ENCODE data around the gene PSMD1.
A peak's percentile ranks its signal among the peaks of the same experiment; 100 is the strongest.
"Not testable (repeated sequence)": the region's sequence is repeated elsewhere in the genome, so short reads cannot be mapped to it uniquely, and the experiment has no call there.

PSMD1 gene

DNA sequence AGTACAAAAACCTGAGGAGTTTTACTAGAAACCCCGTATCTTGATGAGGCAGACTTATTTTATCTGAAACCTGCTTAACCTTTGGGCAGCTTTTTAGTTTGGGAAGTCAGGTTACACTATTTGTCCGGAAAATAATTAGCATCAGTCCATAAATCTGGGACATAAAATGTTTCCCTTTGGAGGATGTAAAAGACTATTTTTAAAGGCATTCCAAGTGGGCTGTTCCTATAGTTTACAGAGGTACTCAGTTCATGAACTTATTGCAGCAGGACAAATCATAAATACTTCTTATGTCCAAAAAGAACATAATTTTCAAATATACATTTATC lies 61.9 kb downstream of the PSMD1 start:
- no peak for DNase-seq

DNA sequence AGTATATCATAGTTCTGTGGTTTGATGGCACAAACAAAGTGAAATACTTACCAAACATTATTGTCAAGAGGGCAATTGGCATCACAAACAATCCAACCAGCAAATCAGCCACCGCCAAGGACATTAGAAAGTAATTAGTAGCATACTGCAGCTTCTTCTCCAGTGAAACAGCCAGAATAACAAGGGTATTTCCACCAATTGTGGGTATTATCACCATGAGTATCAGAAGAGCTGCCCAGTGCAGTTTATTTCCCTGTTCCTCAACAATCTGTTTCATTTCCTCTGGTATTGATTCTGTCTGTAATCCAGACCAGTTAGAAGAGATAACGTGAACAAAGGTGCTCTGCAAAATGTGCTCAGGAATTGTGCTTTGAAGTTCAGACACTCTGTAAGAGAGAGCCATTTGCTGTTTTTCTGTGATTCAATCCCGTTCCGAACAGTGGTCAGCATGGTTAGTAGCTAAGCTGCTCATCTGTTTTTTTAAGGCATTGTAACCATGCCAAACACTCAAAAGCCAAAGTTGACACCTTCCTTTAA lies 66.8 kb downstream of the PSMD1 start:
- DNase-seq: no peak

DNA sequence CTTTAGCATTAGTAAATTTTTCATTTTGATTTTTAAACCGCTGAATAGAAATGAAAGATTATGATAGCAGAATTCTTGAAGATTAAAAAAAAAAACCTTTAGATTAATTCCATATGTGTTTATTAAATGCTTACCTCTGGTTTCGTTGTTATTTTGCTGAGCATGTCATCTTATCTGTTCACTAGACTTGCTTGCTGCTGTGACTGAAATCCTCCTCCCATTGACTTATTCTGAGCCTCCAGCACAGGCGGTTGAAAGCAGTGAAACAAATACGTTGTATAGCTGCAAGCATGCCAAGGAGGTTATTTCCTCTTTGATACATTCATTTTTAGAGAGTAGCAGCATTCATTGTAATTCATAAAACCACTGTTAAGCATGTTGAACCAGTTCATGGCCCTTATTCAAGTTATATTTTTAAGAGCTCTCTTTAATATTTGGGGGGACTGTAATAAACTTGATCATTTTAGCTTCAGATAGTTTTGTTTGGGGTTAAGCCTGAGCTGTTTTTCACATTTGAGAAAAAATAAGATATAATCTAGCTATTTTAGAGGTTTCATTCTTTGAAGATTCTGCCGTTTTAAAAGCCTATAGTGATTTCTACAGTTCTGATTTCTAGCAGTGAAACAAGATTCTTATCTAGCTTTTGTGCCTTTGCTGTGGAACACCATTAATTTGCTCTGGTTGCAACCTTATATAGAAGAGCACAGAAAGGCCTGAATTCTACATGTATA lies 68.3 kb downstream of the PSMD1 start, which contains the start of gene HTR2B:
HTR2B (minus strand) TSS at position 205 of the 731 bp plus-strand sequence. CDS start 1,278 bp downstream, outside the sequence.
- no peak for DNase-seq

GRCh38 chr2:231126123-231126522 lies 69.5 kb downstream of the PSMD1 start:
- DNase-seq: no peak

GRCh38 chr2:231127480-231127879 lies 70.8 kb downstream of the PSMD1 start:
- DNase-seq: no peak

DNA sequence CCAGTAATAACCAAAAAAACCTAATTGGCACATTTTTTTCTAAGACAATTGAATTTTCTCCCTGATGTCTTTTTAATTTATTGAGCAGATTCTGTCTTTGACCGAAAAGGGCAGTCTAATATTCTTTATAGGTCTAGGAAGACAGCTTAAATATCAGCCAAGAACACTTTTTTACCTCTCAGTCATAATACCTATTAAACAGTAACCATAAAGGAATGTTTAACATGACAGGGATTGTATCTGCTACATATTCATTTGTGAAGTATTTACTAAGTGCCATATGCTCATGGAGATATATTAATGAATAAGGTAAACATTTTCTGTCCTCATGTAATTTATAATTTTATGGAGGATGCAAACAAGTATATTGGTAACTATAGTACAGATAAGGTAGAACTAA lies 71.3 kb downstream of the PSMD1 start:
- DNase-seq: no peak

DNA sequence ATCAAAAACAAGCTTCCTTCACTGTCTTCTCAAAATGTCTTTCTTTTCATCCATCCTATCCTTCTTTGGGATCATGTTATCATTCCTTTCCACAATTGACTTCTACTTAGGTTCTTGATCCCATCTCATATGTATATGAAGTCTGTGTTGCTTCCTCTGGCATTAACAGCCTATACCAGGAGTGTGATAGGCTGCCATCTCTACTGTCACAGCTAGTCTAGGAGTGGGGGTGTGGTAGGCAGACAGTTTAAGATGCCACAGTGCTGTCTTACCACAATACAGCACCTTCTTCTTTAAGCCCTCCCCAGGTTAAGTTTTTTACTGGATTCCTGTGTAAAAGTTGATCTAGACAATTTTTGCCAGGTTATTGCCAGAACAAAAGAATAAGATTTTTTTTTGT lies 71.9 kb downstream of the PSMD1 start:
- no peak for DNase-seq

GRCh38 chr2:231129216-231129615 lies 72.5 kb downstream of the PSMD1 start:
- DNase-seq: no peak

GRCh38 chr2:231130336-231131056 lies 73.8 kb downstream of the PSMD1 start:
- DNase-seq: no peak

- no peak for DNase-seq
Measured at GRCh38 chr2:231132129-231132528, 75.5 kb downstream of the PSMD1 start.

DNA sequence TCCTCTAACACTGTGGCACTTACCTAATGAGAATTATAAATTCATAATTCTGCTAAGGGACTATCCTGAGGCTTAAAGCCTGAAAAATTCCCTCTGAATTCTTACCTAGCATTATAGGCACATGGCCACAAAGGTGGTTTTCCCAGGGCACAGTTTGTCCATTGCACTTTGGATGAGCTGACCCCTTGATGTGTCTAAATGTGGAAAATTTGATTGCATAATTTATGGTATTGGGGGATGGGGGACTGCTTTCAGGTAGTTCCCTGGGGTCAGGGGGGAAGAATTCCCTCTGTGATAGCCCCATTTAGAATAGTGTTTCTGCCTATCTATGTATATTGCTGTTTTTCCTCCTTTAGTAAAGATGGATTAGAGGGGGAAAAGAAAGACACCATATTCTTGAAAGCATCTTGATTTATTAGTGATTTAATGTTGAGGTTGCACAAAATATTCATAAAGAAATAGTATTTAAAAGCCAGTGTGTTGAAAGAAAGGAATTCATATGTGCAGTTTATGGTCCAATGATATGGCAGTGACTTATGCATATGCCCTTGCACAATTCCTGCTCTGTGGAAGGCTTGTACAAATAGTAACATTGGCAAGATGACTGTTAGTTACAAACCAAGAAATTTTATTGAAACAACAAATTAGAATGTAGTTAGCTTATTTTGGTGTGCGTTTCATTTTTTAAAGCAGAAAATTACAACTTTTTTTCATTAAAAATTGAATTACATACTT lies 76.9 kb downstream of the PSMD1 start:
- no peak for DNase-seq

GRCh38 chr2:231134910-231135655 lies 78.4 kb downstream of the PSMD1 start:
- peak; percentile 5 to 15 for DNase-seq

GRCh38 chr2:231138699-231139098 lies 82.0 kb downstream of the PSMD1 start:
- DNase-seq: no peak

DNA sequence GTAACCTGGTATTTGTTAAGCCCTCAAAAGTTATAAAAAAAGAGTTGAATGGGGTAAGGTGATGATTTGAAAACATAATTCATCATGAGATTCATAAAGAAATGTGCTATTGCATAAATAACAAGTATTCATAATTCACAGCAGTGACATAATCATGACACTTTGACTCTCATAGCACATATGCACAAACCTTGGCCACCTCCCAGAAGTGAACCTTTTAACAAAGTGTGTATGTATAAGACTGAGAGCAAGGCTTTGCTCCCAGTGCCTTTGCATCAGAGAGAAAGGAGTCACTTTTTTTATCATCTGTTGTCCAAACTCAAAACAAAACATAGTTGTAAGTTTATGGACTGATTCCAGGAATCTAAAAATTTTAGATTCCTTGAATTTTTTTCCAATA lies 83.1 kb downstream of the PSMD1 start:
- no peak for DNase-seq

GRCh38 chr2:231140808-231141207 lies 84.1 kb downstream of the PSMD1 start:
- not testable (repeated sequence) for DNase-seq

DNA sequence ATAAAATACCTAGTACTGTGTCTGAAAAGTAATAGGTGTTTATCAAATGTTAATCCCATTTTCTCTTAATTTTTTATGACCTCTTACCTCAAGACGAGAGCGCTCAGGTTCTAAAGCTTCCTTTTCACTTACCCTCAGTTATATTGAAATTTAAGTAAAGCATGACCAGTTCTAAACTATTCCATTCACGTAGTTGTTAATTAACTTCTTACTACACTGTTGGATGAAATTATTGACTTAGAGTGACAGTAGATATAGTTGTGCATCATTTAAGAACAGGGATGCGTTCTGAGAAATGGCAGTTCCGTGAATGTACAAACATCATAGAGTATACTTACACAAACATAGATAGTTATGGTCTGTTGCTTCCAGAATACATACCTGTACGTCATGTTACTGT lies 88.2 kb downstream of the PSMD1 start:
- DNase-seq: no peak

- DNase-seq: no peak
Measured at GRCh38 chr2:231146665-231147064, 90.0 kb downstream of the PSMD1 start.

DNA sequence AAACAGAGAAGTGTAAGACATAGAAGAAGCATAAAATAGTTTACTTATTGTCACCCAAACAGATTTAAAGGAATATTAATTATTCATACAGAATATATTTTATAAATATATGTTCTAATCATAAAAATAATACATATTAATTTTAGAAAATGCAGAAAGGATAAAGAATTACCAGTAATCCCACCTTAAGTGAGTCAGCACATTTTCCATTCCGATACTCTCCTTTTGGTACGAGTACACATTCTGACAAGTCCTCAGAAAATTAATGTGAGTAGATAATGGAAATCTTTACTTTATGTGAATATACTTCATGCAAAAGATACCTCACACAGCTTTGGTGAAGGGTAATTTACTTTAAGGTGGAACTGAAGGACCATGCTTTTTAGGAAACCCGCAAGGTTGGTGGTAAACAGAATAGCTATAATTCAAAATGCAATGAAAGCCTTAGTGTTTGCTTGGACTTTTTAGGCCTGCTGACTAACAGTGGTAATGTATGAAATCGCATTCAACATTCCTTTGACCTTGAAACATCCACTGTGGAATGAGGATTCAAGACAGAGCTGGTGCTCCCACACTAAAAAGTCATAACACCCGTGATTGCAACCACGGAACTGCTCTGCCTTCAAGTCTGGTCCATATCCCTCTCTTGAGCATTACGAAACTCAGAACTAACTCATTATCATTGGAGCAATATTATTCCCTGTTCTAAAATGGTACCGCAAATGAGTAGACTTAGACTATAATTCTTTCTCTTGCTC lies 96.3 kb downstream of the PSMD1 start:
- no peak for DNase-seq

DNA sequence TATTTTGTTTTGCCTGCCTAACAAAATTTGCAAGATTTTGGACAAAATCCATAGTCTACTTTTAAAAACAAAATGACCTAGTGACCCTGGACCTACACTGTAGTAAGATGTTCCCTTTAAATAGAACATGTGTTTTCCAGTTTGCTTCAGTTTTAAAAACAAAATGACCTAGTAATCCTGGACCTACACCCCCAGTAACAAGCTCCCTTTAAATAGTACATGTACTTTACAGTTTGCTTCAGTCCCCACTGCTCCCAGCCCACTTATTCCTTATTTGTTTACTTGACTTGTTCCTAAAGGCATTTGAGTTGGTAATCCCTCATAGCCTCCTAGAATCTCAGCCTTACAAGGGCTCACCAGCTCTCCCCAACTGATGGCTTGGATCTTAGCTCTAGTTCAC lies 102.6 kb downstream of the PSMD1 start:
- no peak for DNase-seq

DNA sequence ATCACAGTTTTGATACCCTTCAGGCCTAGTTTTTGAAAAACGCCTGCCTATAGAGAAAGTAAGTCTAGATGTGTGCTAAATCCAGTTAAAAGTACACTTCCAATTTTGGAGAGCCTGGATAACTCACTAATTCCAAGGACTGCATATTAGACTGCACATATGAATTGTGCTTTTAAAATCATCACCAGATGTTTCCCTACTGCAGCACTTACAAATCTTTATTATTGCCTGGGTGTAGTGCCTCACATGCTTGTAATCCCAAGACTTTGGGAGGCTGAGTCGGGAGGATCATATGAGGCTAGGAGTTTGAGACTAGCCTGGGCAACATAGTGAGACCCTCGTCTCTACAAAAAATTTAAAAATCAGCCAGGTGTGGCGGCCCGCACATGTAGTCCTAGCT lies 104.0 kb downstream of the PSMD1 start:
- DNase-seq: no peak

DNA sequence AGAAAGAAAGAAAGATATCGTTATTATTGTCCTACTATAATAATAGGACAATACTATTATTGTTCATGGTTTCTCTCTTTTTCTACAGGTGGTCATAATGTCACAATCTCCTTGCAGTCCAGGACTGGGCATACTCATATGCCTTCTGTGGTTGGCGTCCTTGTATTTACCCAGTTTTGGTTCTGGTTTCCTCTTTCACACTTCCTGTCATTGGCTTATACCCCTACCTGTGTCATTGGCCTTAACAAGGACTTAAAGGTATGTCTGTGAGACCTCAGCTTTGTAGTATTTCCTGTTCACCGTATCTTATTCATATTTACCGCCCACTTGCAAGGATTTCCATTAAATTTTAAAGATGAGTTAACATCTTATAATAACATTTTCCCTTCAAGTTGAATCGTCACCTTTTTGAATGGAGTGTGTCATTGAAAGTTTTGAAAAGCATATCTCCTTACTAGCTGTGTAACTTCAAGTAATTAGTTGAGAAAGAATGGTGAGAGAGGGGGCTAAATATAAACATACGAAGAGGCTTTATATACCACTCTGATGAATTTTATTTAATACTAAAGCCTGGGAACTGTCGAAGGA lies 104.7 kb downstream of the PSMD1 start:
- no peak for DNase-seq

DNA sequence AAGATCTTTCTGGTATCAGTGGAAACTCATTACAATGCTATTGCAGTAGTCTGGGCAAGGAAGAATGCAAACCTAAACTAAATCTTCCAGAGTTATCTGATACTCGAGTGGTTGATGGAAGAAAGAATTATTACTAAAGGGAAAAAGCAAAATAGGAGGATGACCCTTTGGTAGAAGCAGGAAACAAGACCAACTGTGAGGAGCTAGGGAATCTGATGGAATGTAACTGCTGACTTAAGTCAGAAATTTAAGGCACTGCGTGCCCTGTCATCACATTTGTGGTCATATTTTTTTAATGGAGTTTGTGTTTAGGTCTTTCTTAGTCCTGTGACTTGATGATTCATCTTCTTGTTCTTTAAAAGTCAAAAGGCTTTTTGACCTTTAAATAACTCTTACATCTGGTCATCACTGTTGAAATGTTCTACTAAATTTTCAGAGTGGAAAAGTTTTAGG lies 105.2 kb downstream of the PSMD1 start:
- no peak for DNase-seq
